Measurements from ENCODE around the gene C11orf21.

GRCh38 chr11:2289350-2289749, 12.4 kb downstream of the C11orf21 start:
- TF ChIP-seq POLR2AphosphoS5 (IDR thresholded peaks at IDR 0.05) (no peak), CTCF (IDR thresholded peaks at IDR 0.05) (no peak), EP300 (IDR thresholded peaks at IDR 0.05) (no peak), POLR2A (IDR thresholded peaks at IDR 0.05) (no peak)
